KMS-11 (cell line): ENCODE measurements around the gene ZNF507.
"Not testable (repeated sequence)": the region's sequence is repeated elsewhere in the genome, so short reads cannot be mapped to it uniquely, and the experiment has no call there.

ENCODE experiments used
- H2AFZ ChIP-seq: fragments of 200-600 bp; sonication (generic); 2 replicates; pipeline ENCODE4 v1.6.1; 2016; ENCODE audit warnings: antibody characterized with exemption, mixed run types, low read depth
- H3K27ac ChIP-seq: fragments of 200-600 bp; sonication (generic); 2 replicates; pipeline ENCODE4 v1.6.1; 2016; ENCODE audit warnings: mild to moderate bottlenecking, mixed run types
- H3K27me3 ChIP-seq: fragments of 200-600 bp; sonication (generic); 2 replicates; pipeline ENCODE4 v1.6.1; 2017; ENCODE audit warnings: mild to moderate bottlenecking, low read depth, mixed run types, moderate library complexity; ENCODE audit not compliant: insufficient read depth
- H3K36me3 ChIP-seq: fragments of 200-600 bp; sonication (generic); 2 replicates; pipeline ENCODE4 v1.6.1; 2017; ENCODE audit warnings: mild to moderate bottlenecking, mixed run types; ENCODE audit not compliant: insufficient read depth
- H3K4me1 ChIP-seq: fragments of 200-600 bp; sonication (generic); 2 replicates; pipeline ENCODE4 v1.6.1; 2016; ENCODE audit warnings: mild to moderate bottlenecking, low read depth, mixed run types; ENCODE audit not compliant: poor library complexity, severe bottlenecking
- H3K4me2 ChIP-seq: fragments of 200-600 bp; sonication (generic); 2 replicates; pipeline ENCODE4 v1.7.0; 2016; ENCODE audit warnings: mild to moderate bottlenecking, mixed run types
- H3K4me3 ChIP-seq: fragments of 200-600 bp; sonication (generic); IDR thresholded peaks from 2 replicates; pipeline ENCODE4 v1.6.1; 2017; ENCODE audit warnings: low read depth, low read length, mixed read lengths; ENCODE audit not compliant: insufficient read depth
- H3K79me2 ChIP-seq: fragments of 200-600 bp; sonication (generic); 2 replicates; pipeline ENCODE4 v1.6.1; 2016; ENCODE audit warnings: low read depth, mixed run types; ENCODE audit not compliant: insufficient read depth
- H3K9ac ChIP-seq: fragments of 200-600 bp; sonication (generic); 2 replicates; pipeline ENCODE4 v1.6.1; 2016; ENCODE audit warnings: mild to moderate bottlenecking, mixed run types
- H4K20me1 ChIP-seq: fragments of 200-600 bp; sonication (generic); 2 replicates; pipeline ENCODE4 v1.6.1; 2016; ENCODE audit warnings: mild to moderate bottlenecking, mixed run types; ENCODE audit not compliant: insufficient read depth
- TF ChIP-seq, protein P1 (sequence below): fragments of 200-600 bp; sonication (generic); conservative IDR thresholded peaks from 2 replicates; pipeline ENCODE4 v1.6.1; 2017; ENCODE audit warnings: low read depth, mild to moderate bottlenecking, antibody characterized with exemption, low read length, moderate library complexity, mixed read lengths

Gene ZNF507

GRCh38 chr19:32367948-32368536 is 22.6 kb downstream of the ZNF507 start:
- Histone ChIP-seq H3K4me1 (no peaks in the 10 kb centered on the region), H3K27ac (no peak overlapping the region), H3K4me3 (no peak overlapping the region), H2AFZ (no peak overlapping the region), H4K20me1 (no peaks in the 10 kb centered on the region), H3K27me3 (no peaks in the 10 kb centered on the region), H3K36me3 (no peaks in the 10 kb centered on the region; the same call in 1 of the 2 replicates), H3K9ac (no peak overlapping the region), H3K4me2 (no peak overlapping the region), H3K79me2 (peaks cover 15% of the 10 kb centered on the region; the same call in 1 of the 2 replicates)
- TF ChIP-seq, protein P1, sequence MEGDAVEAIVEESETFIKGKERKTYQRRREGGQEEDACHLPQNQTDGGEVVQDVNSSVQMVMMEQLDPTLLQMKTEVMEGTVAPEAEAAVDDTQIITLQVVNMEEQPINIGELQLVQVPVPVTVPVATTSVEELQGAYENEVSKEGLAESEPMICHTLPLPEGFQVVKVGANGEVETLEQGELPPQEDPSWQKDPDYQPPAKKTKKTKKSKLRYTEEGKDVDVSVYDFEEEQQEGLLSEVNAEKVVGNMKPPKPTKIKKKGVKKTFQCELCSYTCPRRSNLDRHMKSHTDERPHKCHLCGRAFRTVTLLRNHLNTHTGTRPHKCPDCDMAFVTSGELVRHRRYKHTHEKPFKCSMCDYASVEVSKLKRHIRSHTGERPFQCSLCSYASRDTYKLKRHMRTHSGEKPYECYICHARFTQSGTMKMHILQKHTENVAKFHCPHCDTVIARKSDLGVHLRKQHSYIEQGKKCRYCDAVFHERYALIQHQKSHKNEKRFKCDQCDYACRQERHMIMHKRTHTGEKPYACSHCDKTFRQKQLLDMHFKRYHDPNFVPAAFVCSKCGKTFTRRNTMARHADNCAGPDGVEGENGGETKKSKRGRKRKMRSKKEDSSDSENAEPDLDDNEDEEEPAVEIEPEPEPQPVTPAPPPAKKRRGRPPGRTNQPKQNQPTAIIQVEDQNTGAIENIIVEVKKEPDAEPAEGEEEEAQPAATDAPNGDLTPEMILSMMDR: no peak

DNA sequence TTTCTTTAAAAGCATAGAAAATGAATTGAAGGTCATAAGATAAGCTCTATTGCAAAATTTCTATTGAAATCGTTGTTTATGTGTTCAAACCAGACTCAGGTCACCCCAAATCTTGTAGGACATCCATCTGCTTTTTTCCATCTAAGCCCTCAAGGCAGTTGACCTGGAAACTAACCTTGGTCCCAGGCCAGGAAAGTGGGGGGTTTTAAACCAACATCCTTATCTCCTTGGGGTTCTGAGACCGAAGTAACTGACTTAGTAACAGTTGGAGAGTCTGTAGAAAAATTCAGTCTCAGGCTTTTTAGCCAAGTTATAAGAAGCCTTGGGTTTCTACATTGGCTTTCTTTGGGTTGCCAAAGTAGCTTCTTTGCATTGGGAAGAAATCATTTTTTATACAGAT is 23.4 kb downstream of the ZNF507 start:
- Histone ChIP-seq H3K4me2 (no peak overlapping the region), H2AFZ (no peak overlapping the region), H3K36me3 (no peaks in the 10 kb centered on the region; the same call in 1 of the 2 replicates), H3K27me3 (no peaks in the 10 kb centered on the region), H3K79me2 (peaks cover 13% of the 10 kb centered on the region; the same call in 1 of the 2 replicates), H4K20me1 (no peaks in the 10 kb centered on the region), H3K4me1 (no peaks in the 10 kb centered on the region), H3K4me3 (no peak overlapping the region), H3K9ac (no peak overlapping the region), H3K27ac (no peak overlapping the region)
- TF ChIP-seq, protein P1: no peak

GRCh38 chr19:32372726-32373517 is 27.5 kb downstream of the ZNF507 start:
- no peak overlapping the region for H3K9ac ChIP-seq
- no peak overlapping the region for H3K4me2 ChIP-seq
- TF ChIP-seq, protein P1: no peak
- H3K79me2 ChIP-seq: no peaks in the 10 kb centered on the region
- no peak overlapping the region for H3K4me3 ChIP-seq
- H3K27ac ChIP-seq: no peak overlapping the region
- H3K4me1 ChIP-seq: no peaks in the 10 kb centered on the region
- H4K20me1 ChIP-seq: no peaks in the 10 kb centered on the region
- no peaks in the 10 kb centered on the region for H3K27me3 ChIP-seq
- H2AFZ ChIP-seq: no peak overlapping the region
- H3K36me3 ChIP-seq: no peaks in the 10 kb centered on the region; the same call in 1 of the 2 replicates

DNA sequence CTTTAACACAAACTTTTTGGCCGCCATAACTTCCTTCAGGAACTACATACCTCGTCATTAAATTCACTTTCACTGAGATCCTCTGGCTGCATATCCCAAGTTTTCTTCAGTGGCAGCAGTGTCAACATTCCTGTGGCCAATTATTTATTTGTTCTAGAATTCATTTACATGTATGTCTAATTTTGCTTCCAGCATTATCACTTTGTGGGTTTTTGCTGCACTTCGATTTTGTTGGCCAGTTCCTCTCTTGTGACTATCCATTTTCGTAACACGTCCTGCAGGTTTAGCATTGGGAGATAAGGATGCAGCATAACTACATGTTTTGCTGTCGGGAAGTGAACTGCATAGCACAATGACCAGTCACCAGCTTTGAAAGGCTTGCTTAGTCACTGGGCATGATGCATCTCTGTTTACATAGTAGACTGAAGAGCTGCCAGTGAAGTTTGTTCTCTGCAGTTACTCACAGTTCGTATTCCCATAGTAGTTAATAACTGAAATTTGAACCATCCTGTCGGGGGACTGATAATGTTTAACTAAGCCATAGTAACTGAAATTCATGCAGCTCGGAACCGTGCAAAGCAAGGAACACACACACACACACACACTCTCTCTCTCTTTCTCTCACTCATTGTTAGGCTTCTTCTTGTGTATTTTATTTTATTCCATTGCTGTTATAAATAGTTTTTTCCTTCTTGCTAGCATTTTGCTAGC is 28.3 kb downstream of the ZNF507 start:
- Histone ChIP-seq H3K4me1 (no peaks in the 10 kb centered on the region), H3K79me2 (no peaks in the 10 kb centered on the region), H3K27ac (no peak overlapping the region), H3K9ac (no peak overlapping the region), H3K36me3 (no peaks in the 10 kb centered on the region; the same call in 1 of the 2 replicates), H2AFZ (no peak overlapping the region), H3K27me3 (no peaks in the 10 kb centered on the region), H3K4me3 (no peak overlapping the region), H4K20me1 (no peaks in the 10 kb centered on the region), H3K4me2 (no peak overlapping the region)
- TF ChIP-seq, protein P1: no peak

- H3K4me3 ChIP-seq, H3K79me2 ChIP-seq, H3K4me2 ChIP-seq, H3K27me3 ChIP-seq, H3K36me3 ChIP-seq, H3K27ac ChIP-seq, H3K9ac ChIP-seq, H2AFZ ChIP-seq, H3K4me1 ChIP-seq, H4K20me1 ChIP-seq: not testable (repeated sequence)
Observed at GRCh38 chr19:32374362-32374761, 29.0 kb downstream of the ZNF507 start.
